Activated T-helper 17 cell treated with anti-CD3 and anti-CD28 coated beads, Interleukin-2, amount 50 U/mL, for 72 hours (primary cell): ENCODE data around the gene KHDC1. TPM values are rescaled to one million over a fixed set of nuclear protein-coding genes. Genes with fewer than 3 reads are reported as not detected.
"Not testable (repeated sequence)": the region's sequence is repeated elsewhere in the genome, so short reads cannot be mapped to it uniquely, and the experiment has no call there.

Experiments used
- ATAC-seq: fragments of 150-1000 bp; cut with Tn5 transposase; replicated peaks from 2 replicates; pipeline ENCODE4 v1.10.0; 2021; ENCODE audit warnings: mild to moderate bottlenecking, moderate library complexity
- H3K27ac Mint-ChIP-seq: one replicate; pipeline ENCODE4 v1.8.0; 2022; ENCODE audit warnings: mixed read lengths
- H3K27me3 Mint-ChIP-seq: one replicate; pipeline ENCODE4 v1.8.0; 2022; ENCODE audit warnings: mixed read lengths
- H3K36me3 Mint-ChIP-seq: one replicate; pipeline ENCODE4 v1.8.0; 2022; ENCODE audit warnings: low read depth, mild to moderate bottlenecking, mixed read lengths
- H3K4me1 Mint-ChIP-seq: one replicate; pipeline ENCODE4 v1.8.0; 2022; ENCODE audit warnings: mixed read lengths
- H3K4me3 Mint-ChIP-seq: one replicate; pipeline ENCODE4 v1.8.0; 2022; ENCODE audit warnings: mild to moderate bottlenecking, mixed read lengths
- H3K9me3 Mint-ChIP-seq: one replicate; pipeline ENCODE4 v1.8.0; 2022; ENCODE audit warnings: mixed read lengths
- total RNA-seq, 2 donors: library from RNA; stranded (reverse); gene quantifications; one replicate each; pipeline ENCODE4 v1.2.3, GENCODE V29; 2022

The KHDC1 gene, protein sequence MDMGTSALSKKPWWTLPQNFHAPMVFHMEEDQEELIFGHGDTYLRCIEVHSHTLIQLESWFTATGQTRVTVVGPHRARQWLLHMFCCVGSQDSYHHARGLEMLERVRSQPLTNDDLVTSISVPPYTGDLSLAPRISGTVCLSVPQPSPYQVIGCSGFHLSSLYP
- total RNA-seq: 1 to 10 TPM; 5.1 to 7.7 TPM

- Mint-ChIP-seq H3K27ac (peak within 1 kb of the TSS; percentile 78), H3K9me3 (no peaks in the 10 kb centered on the region), H3K4me3 (peak within 1 kb of the TSS; percentile 88), H3K36me3 (peaks cover 17% of the 10 kb centered on the region), H3K27me3 (no peaks in the 10 kb centered on the region), H3K4me1 (peaks cover 18% of the 10 kb centered on the region)
- ATAC-seq: peak; percentile 92
Measured at GRCh38 chr6:73262671-73263569, at the start of gene KHDC1. KHDC1 (minus strand) TSS chr6:73263196; CDS start chr6:73242517, 20,679 bp downstream.

GRCh38 chr6:73310503-73310845 is 47.5 kb upstream of the KHDC1 start:
- not testable (repeated sequence) for H3K36me3 Mint-ChIP-seq, ATAC-seq, H3K9me3 Mint-ChIP-seq
- peaks cover 12% of the 10 kb centered on the region for H3K4me1 Mint-ChIP-seq
- peaks cover 12% of the 10 kb centered on the region for H3K27me3 Mint-ChIP-seq
- peak overlapping the region; percentile 94 for H3K27ac Mint-ChIP-seq
- peak overlapping the region; percentile 97 for H3K4me3 Mint-ChIP-seq

DNA sequence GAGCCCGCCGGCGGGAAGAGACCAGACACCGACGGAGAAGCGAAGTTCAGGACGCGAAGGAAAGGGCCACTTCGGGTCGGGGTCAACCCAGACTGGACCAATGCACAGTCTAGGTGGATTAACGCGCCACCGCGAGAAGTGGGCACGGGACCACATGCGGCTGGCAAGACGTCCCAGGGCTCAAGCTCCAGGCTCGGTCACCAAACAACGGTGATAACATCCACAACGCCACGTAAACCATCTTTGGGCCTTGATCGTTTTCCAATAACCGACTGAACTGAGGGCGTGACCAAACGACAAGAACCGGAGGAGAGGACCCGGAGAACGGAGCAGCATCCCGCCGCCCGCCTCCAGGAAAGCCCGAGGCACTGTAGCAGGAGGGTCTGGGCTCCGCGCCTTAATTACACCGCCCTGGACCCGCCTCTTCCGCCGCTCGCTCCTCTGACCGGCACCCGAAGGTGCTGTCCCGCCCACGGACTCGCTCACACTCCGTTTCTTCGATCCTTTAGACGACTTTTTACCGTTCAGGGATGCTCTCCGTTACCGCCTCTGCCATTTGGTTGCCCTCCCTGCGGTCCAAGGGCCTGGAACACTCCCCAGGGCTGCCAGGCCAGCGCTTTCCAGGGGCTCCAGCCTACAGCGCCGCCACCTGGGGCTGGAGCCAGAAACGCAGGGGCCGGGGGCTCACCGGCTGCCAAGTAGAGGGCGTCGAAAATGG is 46.9 kb upstream of the KHDC1 start:
- Mint-ChIP-seq H3K4me1 (peaks cover 12% of the 10 kb centered on the region), H3K27ac (peak overlapping the region; percentile 94), H3K9me3 (no peaks in the 10 kb centered on the region), H3K4me3 (peak overlapping the region; percentile 97), H3K36me3 (no peaks in the 10 kb centered on the region), H3K27me3 (peaks cover 8% of the 10 kb centered on the region)
- ATAC-seq: peak; percentile 96

- H3K27ac Mint-ChIP-seq: peak overlapping the region; percentile 94
- peaks cover 8% of the 10 kb centered on the region for H3K27me3 Mint-ChIP-seq
- H3K4me1 Mint-ChIP-seq: peaks cover 12% of the 10 kb centered on the region
- no peaks in the 10 kb centered on the region for H3K9me3 Mint-ChIP-seq
- no peak for ATAC-seq
- H3K36me3 Mint-ChIP-seq: no peaks in the 10 kb centered on the region
- peak overlapping the region; percentile 97 for H3K4me3 Mint-ChIP-seq
Measured at GRCh38 chr6:73309535-73309784, 46.5 kb upstream of the KHDC1 start.

DNA sequence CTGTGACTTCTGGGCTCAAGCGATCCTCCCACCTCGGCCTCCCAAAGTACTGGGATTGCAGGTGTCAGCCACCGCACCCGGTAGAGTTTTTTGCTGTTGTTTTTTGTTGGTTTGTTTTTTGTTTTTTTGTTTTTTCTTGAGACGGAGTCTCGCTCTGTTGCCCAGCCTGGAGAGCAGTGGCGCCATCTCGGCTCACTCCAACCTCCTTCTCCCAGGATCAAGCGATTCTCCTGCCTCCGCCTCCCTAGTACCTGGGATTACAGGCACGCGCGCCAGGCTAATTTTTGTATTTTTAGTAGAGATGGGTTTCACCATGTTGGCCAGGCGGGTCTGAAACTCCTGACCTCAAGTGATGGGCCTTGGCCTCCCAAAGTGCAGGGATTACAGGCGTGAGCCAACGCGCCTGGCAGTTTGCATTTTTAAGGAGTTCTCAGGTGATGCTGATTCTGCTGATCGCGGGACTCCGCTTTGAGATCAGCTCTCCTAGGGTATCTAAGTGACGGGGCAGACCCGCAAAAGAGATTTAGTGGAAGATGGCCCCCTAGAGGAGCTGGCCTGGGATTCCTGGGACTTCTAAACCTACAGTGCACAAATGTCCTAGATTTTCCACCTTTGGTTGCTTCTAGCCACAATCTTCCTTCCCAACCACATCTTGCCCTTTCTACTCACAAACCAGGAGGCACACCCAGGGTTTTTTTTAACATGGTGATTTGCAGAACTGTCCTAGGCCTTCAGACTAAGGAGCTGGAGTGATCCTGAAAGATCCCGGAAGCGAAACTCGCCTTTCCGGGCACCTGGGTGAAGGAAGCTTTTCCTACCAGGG is 45.9 kb upstream of the KHDC1 start:
- Mint-ChIP-seq H3K4me3 (peak overlapping the region; percentile 97), H3K4me1 (peaks cover 12% of the 10 kb centered on the region), H3K9me3 (no peaks in the 10 kb centered on the region), H3K27ac (peak overlapping the region; percentile 94), H3K36me3 (no peaks in the 10 kb centered on the region), H3K27me3 (peaks cover 8% of the 10 kb centered on the region)
- ATAC-seq: no peak

DNA sequence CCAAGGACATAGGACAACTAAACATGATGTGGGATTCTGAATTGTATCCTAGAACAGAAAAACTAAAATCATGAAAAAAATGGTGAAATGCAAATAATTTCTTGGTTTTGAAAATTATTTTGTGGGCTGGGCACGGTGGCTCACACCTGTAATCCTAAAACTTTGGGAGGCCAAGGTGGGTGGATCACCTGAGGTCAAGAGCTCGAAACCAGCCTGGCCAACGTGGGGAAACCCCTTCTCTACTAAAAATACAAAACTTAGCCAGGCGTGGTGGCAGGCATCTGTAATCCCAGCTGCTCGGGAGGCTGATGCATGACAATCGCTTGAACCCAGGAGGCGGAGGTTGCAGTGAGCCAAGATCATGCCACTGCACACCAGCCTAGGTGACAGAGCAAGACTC is 40.8 kb upstream of the KHDC1 start:
- not testable (repeated sequence) for H3K9me3 Mint-ChIP-seq, H3K4me1 Mint-ChIP-seq, H3K4me3 Mint-ChIP-seq, H3K36me3 Mint-ChIP-seq, H3K27me3 Mint-ChIP-seq, ATAC-seq, H3K27ac Mint-ChIP-seq

DNA sequence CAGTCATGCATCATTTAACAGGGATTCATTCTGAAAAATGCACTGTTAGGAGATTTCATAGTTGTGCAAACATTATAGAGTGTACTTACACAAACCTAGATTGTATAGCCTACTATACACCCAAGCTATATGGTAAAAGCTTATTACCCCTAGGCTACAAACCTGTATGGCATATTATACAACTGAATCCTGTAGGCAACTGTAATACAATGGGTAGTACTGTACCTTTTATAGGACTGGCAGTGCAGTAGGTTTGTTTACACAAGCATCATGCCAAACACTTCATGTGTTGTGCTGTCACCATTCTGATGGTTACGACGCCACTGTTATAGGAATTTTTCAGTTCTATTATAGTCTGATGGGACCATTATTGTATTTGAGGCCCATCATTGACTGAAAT is 39.3 kb upstream of the KHDC1 start:
- no peaks in the 10 kb centered on the region for H3K9me3 Mint-ChIP-seq
- no peaks in the 10 kb centered on the region for H3K27me3 Mint-ChIP-seq
- H3K36me3 Mint-ChIP-seq: peaks cover 5% of the 10 kb centered on the region
- H3K4me1 Mint-ChIP-seq: peaks cover 6% of the 10 kb centered on the region
- H3K4me3 Mint-ChIP-seq: no peak overlapping the region
- H3K27ac Mint-ChIP-seq: no peak overlapping the region
- no peak for ATAC-seq

GRCh38 chr6:73299151-73299971 is 36.4 kb upstream of the KHDC1 start:
- Mint-ChIP-seq H3K27me3 (no peaks in the 10 kb centered on the region), H3K9me3 (no peaks in the 10 kb centered on the region), H3K27ac (no peak overlapping the region), H3K4me1 (no peaks in the 10 kb centered on the region), H3K4me3 (no peak overlapping the region), H3K36me3 (peaks cover 5% of the 10 kb centered on the region)
- no peak for ATAC-seq

- Mint-ChIP-seq H3K9me3 (no peaks in the 10 kb centered on the region), H3K27ac (no peak overlapping the region), H3K27me3 (no peaks in the 10 kb centered on the region), H3K36me3 (no peaks in the 10 kb centered on the region), H3K4me3 (no peak overlapping the region), H3K4me1 (no peaks in the 10 kb centered on the region)
- no peak for ATAC-seq
Measured at GRCh38 chr6:73293331-73293730, 30.3 kb upstream of the KHDC1 start.

DNA sequence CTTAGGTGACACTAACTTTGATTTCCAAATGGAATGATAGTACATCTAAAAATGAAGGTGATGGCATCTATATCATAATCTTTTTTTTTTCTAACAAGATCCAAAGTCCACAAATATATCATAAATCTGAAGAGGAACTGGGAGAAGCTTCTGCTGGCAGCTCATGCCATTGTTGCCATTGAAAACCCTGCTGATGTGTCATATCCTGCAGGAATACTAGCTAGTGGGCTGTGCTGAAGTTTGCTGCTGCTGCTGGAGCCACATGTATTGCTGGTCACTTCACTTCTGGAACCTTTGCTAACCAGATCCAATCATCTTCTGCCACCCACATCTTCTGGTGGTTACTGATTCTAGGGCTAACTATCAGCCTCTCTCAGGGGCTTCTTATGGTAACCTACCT is 27.4 kb upstream of the KHDC1 start:
- ATAC-seq: no peak
- Mint-ChIP-seq H3K27ac (no peak overlapping the region), H3K9me3 (no peaks in the 10 kb centered on the region), H3K4me1 (no peaks in the 10 kb centered on the region), H3K4me3 (no peak overlapping the region), H3K27me3 (no peaks in the 10 kb centered on the region), H3K36me3 (no peaks in the 10 kb centered on the region)

DNA sequence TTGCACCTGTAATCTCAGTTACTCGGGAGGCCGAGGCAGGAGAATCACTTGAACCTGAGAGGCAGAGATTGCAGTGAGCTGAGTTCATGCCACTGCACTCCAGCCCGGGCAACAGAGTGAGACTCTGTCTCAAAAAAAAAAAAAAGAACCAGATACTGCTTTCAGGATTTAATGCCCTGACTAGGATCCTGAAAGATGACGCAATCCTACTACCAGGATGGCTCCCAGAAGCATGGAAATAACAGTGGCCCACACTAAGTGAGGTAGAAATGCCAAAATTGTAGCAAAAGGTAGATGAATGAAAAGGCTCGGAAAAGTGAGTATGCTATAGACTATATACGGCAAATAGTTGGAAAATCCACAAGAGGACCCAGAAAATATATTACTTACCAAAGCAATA is 23.8 kb upstream of the KHDC1 start:
- H3K4me3 Mint-ChIP-seq: no peak overlapping the region
- H3K4me1 Mint-ChIP-seq: no peaks in the 10 kb centered on the region
- no peak for ATAC-seq

DNA sequence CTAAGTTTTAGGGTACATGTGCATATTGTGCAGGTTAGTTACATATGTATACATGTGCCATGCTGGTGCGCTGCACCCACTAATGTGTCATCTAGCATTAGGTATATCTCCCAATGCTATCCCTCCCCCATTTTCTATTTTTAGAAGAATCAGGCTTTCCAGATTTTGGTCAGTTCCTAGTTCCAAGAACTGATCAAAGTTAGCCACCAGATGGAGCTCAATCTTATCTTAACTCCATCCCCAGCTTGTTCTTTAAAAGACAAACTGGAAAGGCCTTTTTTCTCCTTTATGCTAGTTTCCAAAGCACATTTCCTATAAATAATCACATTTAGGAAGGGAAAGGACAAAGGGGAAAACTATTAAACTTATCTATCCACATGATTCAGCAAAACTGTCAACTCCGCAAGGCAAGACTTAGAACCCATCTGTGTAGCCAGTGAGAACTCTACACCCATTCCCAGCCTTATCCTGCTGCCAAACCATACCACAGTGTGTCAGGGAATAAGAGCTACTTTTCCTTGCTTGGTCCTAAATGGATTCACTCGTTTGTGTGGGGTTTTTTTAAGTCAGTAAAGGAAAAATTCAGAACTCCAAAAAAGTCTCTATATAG is 22.8 kb upstream of the KHDC1 start:
- no peaks in the 10 kb centered on the region for H3K4me1 Mint-ChIP-seq
- H3K27me3 Mint-ChIP-seq: no peaks in the 10 kb centered on the region
- H3K4me3 Mint-ChIP-seq: no peak overlapping the region
- ATAC-seq: no peak
- no peak overlapping the region for H3K27ac Mint-ChIP-seq
- H3K36me3 Mint-ChIP-seq: no peaks in the 10 kb centered on the region
- no peaks in the 10 kb centered on the region for H3K9me3 Mint-ChIP-seq

More for the DNA sequence above, 23.8 kb upstream of the KHDC1 start:
- Mint-ChIP-seq H3K27ac (no peak overlapping the region), H3K27me3 (no peaks in the 10 kb centered on the region), H3K9me3 (no peaks in the 10 kb centered on the region), H3K36me3 (no peaks in the 10 kb centered on the region)

DNA sequence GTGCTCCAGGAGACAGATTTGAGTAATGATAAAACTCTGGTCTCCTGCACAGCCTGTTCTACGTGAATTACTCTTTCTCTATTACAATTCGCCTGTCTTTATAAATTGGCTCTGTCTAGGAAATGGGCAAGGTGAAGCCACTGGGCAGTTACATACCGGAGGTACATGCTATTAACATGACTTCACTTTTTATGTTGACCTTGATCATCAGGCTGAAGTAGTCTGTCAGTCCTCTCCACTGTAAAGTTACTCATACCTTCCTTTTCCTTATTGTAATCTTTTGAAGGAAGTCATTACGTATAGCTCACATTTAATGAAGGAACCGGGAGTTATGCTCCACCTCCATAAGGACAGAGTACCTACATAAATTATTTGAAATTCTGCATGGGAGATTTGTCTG is 19.9 kb upstream of the KHDC1 start:
- no peak for ATAC-seq
- Mint-ChIP-seq H3K27ac (no peak overlapping the region), H3K36me3 (no peaks in the 10 kb centered on the region), H3K27me3 (no peaks in the 10 kb centered on the region), H3K4me1 (no peaks in the 10 kb centered on the region), H3K4me3 (no peak overlapping the region), H3K9me3 (no peaks in the 10 kb centered on the region)
